Uterus (tissue), 2 donors: ENCODE data around the gene FAM118A.

Source experiments
- CTCF ChIP-seq, 4 experiments: fragments of 200-600 bp in 2 of 4; fragments of 450-650 bp in 2 of 4; sonication (generic) in 2 of 4; IDR thresholded peaks; one replicate each; pipeline ENCODE4 v1.5.1; 2016 to 2019; ENCODE audit warnings: antibody characterized with exemption in 4 of 4, mild to moderate bottlenecking in 2 of 4, moderate library complexity in 1 of 4
- POLR2A ChIP-seq, 2 donors: fragments of 450-650 bp; IDR thresholded peaks; one replicate each; pipeline ENCODE4 v1.6.1; 2016; ENCODE audit warnings: antibody characterized with exemption in 2 of 2, mild to moderate bottlenecking in 1 of 2, moderate library complexity in 1 of 2

- TF ChIP-seq POLR2A (IDR thresholded peaks at IDR 0.05), result no peak
- TF ChIP-seq CTCF (IDR thresholded peaks at IDR 0.05), result no peak
Measured at GRCh38 chr22:45310977-45311531, 1.3 kb downstream of the FAM118A start.
